DND-41 (cell line): ENCODE results near the gene TRIAP1.

Experiments used
- EZH2 ChIP-seq: IDR thresholded peaks from 3 replicates; pipeline ENCODE4 v1.6.1; 2012; ENCODE audit warnings: borderline replicate concordance, low read depth, mild to moderate bottlenecking, moderate library complexity, low read length, inconsistent platforms; ENCODE audit not compliant: severe bottlenecking
- TF ChIP-seq, protein P1 (sequence below): IDR thresholded peaks from 2 replicates; pipeline ENCODE4 v1.5.1; 2012; ENCODE audit warnings: borderline replicate concordance, low read length, moderate library complexity, mild to moderate bottlenecking; ENCODE audit not compliant: poor library complexity, severe bottlenecking; ENCODE audit errors: extremely low read depth

DNA sequence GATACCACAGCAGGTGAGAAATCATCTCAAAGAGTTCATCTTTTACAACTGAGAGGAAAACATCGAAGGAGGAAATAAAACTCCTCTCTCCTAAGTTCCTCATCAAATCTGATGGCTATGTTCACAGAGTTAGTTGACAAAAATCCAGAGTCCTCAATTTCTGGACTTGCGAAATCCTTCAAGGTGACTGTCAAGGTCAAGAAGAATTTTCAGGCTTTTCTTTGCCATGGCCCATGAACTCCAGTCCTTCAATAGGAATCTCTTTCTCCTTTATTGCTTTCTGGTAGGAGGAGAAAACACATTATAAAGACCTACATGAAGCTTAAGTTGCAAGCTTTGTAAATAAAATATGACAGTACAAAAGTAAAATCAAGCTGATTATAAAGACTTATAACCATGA is 1.5 kb downstream of the TRIAP1 start:
- TF ChIP-seq, protein P1, sequence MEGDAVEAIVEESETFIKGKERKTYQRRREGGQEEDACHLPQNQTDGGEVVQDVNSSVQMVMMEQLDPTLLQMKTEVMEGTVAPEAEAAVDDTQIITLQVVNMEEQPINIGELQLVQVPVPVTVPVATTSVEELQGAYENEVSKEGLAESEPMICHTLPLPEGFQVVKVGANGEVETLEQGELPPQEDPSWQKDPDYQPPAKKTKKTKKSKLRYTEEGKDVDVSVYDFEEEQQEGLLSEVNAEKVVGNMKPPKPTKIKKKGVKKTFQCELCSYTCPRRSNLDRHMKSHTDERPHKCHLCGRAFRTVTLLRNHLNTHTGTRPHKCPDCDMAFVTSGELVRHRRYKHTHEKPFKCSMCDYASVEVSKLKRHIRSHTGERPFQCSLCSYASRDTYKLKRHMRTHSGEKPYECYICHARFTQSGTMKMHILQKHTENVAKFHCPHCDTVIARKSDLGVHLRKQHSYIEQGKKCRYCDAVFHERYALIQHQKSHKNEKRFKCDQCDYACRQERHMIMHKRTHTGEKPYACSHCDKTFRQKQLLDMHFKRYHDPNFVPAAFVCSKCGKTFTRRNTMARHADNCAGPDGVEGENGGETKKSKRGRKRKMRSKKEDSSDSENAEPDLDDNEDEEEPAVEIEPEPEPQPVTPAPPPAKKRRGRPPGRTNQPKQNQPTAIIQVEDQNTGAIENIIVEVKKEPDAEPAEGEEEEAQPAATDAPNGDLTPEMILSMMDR = no peak
- no peak for TF ChIP-seq EZH2
